Measurements from ENCODE around the gene FAM9A.
"Not testable (repeated sequence)": the region's sequence is repeated elsewhere in the genome, so short reads cannot be mapped to it uniquely, and the experiment has no call there.

Gene FAM9A

GRCh38 chrX:8799281-8799680 lies 1.9 kb downstream of the FAM9A start:
- not testable (repeated sequence) for H3K9ac ChIP-seq (ENCODE audit: low read length); H3K27ac ChIP-seq (ENCODE audit: low read depth, low read length); H3K27me3 ChIP-seq (ENCODE audit: control insufficient read depth, insufficient read depth, low read length); H3K4me1 ChIP-seq (ENCODE audit: control insufficient read depth, insufficient read depth, low read length); H3K4me3 ChIP-seq (ENCODE audit: low read length); H3K36me3 ChIP-seq (ENCODE audit: control insufficient read depth, insufficient read depth, low read length)

GRCh38 chrX:8798702-8799101 lies 2.5 kb downstream of the FAM9A start:
- not testable (repeated sequence) for H3K4me3 ChIP-seq (ENCODE audit: low read length); H3K27ac ChIP-seq (ENCODE audit: low read depth, low read length); H3K9ac ChIP-seq (ENCODE audit: low read length); H3K4me1 ChIP-seq (ENCODE audit: control insufficient read depth, insufficient read depth, low read length); H3K27me3 ChIP-seq (ENCODE audit: control insufficient read depth, insufficient read depth, low read length); H3K36me3 ChIP-seq (ENCODE audit: control insufficient read depth, insufficient read depth, low read length)

- not testable (repeated sequence) for H3K4me1 ChIP-seq (ENCODE audit: control insufficient read depth, insufficient read depth, low read length); H3K4me3 ChIP-seq (ENCODE audit: low read length); H3K36me3 ChIP-seq (ENCODE audit: control insufficient read depth, insufficient read depth, low read length)
Observed at GRCh38 chrX:8787119-8787518, 14.1 kb downstream of the FAM9A start.

GRCh38 chrX:8784162-8784561 lies 17.0 kb downstream of the FAM9A start:
- H3K4me1 ChIP-seq (ENCODE audit: control insufficient read depth, insufficient read depth, low read length) = no peaks in the 10 kb centered on the region
- H3K36me3 ChIP-seq (ENCODE audit: control insufficient read depth, insufficient read depth, low read length) = no peaks in the 10 kb centered on the region
- H3K27ac ChIP-seq (ENCODE audit: low read depth, low read length) = no peak overlapping the region
- H3K4me3 ChIP-seq (ENCODE audit: low read length) = no peak overlapping the region
- no peak overlapping the region for H3K9ac ChIP-seq (ENCODE audit: low read length)
- H3K27me3 ChIP-seq (ENCODE audit: control insufficient read depth, insufficient read depth, low read length) = no peaks in the 10 kb centered on the region

More at GRCh38 chrX:8787119-8787518, 14.1 kb downstream of the FAM9A start:
- not testable (repeated sequence) for H3K27me3 ChIP-seq (ENCODE audit: control insufficient read depth, insufficient read depth, low read length); H3K27ac ChIP-seq (ENCODE audit: low read depth, low read length); H3K9ac ChIP-seq (ENCODE audit: low read length)

- no peak overlapping the region for H3K9ac ChIP-seq (ENCODE audit: low read length)
- H3K36me3 ChIP-seq (ENCODE audit: control insufficient read depth, insufficient read depth, low read length) = no peaks in the 10 kb centered on the region
- no peak overlapping the region for H3K27ac ChIP-seq (ENCODE audit: low read depth, low read length)
- H3K4me1 ChIP-seq (ENCODE audit: control insufficient read depth, insufficient read depth, low read length) = no peaks in the 10 kb centered on the region
- no peaks in the 10 kb centered on the region for H3K27me3 ChIP-seq (ENCODE audit: control insufficient read depth, insufficient read depth, low read length)
- H3K4me3 ChIP-seq (ENCODE audit: low read length) = no peak overlapping the region
Observed at GRCh38 chrX:8783714-8784098, 17.5 kb downstream of the FAM9A start.

- Histone ChIP-seq H3K4me3 (ENCODE audit: low read length) (no peak overlapping the region), H3K36me3 (ENCODE audit: control insufficient read depth, insufficient read depth, low read length) (no peaks in the 10 kb centered on the region), H3K4me1 (ENCODE audit: control insufficient read depth, insufficient read depth, low read length) (no peaks in the 10 kb centered on the region), H3K27me3 (ENCODE audit: control insufficient read depth, insufficient read depth, low read length) (no peaks in the 10 kb centered on the region), H3K9ac (ENCODE audit: low read length) (no peak overlapping the region), H3K27ac (ENCODE audit: low read depth, low read length) (no peak overlapping the region)
Observed at GRCh38 chrX:8783097-8783713, 18.0 kb downstream of the FAM9A start.

GRCh38 chrX:8782595-8782994 lies 18.6 kb downstream of the FAM9A start:
- no peak overlapping the region for H3K4me3 ChIP-seq (ENCODE audit: low read length)
- H3K9ac ChIP-seq (ENCODE audit: low read length) = no peak overlapping the region
- no peaks in the 10 kb centered on the region for H3K4me1 ChIP-seq (ENCODE audit: control insufficient read depth, insufficient read depth, low read length)
- no peak overlapping the region for H3K27ac ChIP-seq (ENCODE audit: low read depth, low read length)
- H3K27me3 ChIP-seq (ENCODE audit: control insufficient read depth, insufficient read depth, low read length) = no peaks in the 10 kb centered on the region
- no peaks in the 10 kb centered on the region for H3K36me3 ChIP-seq (ENCODE audit: control insufficient read depth, insufficient read depth, low read length)

- H3K9ac ChIP-seq (ENCODE audit: low read length); H3K4me3 ChIP-seq (ENCODE audit: low read length): not testable (repeated sequence)
Observed at GRCh38 chrX:8781921-8782320, 19.3 kb downstream of the FAM9A start.

GRCh38 chrX:8773117-8773516 lies 28.1 kb downstream of the FAM9A start:
- Histone ChIP-seq H3K9ac (ENCODE audit: low read length) (no peak overlapping the region), H3K36me3 (ENCODE audit: control insufficient read depth, insufficient read depth, low read length) (no peaks in the 10 kb centered on the region), H3K27me3 (ENCODE audit: control insufficient read depth, insufficient read depth, low read length) (no peaks in the 10 kb centered on the region), H3K4me3 (ENCODE audit: low read length) (no peak overlapping the region), H3K4me1 (ENCODE audit: control insufficient read depth, insufficient read depth, low read length) (no peaks in the 10 kb centered on the region), H3K27ac (ENCODE audit: low read depth, low read length) (no peak overlapping the region)

More at GRCh38 chrX:8781921-8782320, 19.3 kb downstream of the FAM9A start:
- not testable (repeated sequence) for H3K27me3 ChIP-seq (ENCODE audit: control insufficient read depth, insufficient read depth, low read length); H3K36me3 ChIP-seq (ENCODE audit: control insufficient read depth, insufficient read depth, low read length); H3K4me1 ChIP-seq (ENCODE audit: control insufficient read depth, insufficient read depth, low read length); H3K27ac ChIP-seq (ENCODE audit: low read depth, low read length)

- no peak overlapping the region for H3K27ac ChIP-seq (ENCODE audit: low read depth, low read length)
- H3K4me3 ChIP-seq (ENCODE audit: low read length) = no peak overlapping the region
- H3K27me3 ChIP-seq (ENCODE audit: control insufficient read depth, insufficient read depth, low read length) = no peaks in the 10 kb centered on the region
- no peaks in the 10 kb centered on the region for H3K36me3 ChIP-seq (ENCODE audit: control insufficient read depth, insufficient read depth, low read length)
- no peaks in the 10 kb centered on the region for H3K4me1 ChIP-seq (ENCODE audit: control insufficient read depth, insufficient read depth, low read length)
- H3K9ac ChIP-seq (ENCODE audit: low read length) = no peak overlapping the region
Observed at GRCh38 chrX:8760021-8760420, 41.2 kb downstream of the FAM9A start.

- not testable (repeated sequence) for H3K36me3 ChIP-seq (ENCODE audit: control insufficient read depth, insufficient read depth, low read length)
Observed at GRCh38 chrX:8758706-8759105, 42.5 kb downstream of the FAM9A start.

GRCh38 chrX:8757609-8758389 lies 43.4 kb downstream of the FAM9A start:
- H3K4me3 ChIP-seq (ENCODE audit: low read length); H3K36me3 ChIP-seq (ENCODE audit: control insufficient read depth, insufficient read depth, low read length); H3K4me1 ChIP-seq (ENCODE audit: control insufficient read depth, insufficient read depth, low read length); H3K27ac ChIP-seq (ENCODE audit: low read depth, low read length); H3K27me3 ChIP-seq (ENCODE audit: control insufficient read depth, insufficient read depth, low read length); H3K9ac ChIP-seq (ENCODE audit: low read length): not testable (repeated sequence)

More at GRCh38 chrX:8758706-8759105, 42.5 kb downstream of the FAM9A start:
- H3K4me3 ChIP-seq (ENCODE audit: low read length); H3K27me3 ChIP-seq (ENCODE audit: control insufficient read depth, insufficient read depth, low read length); H3K27ac ChIP-seq (ENCODE audit: low read depth, low read length); H3K9ac ChIP-seq (ENCODE audit: low read length); H3K4me1 ChIP-seq (ENCODE audit: control insufficient read depth, insufficient read depth, low read length): not testable (repeated sequence)

GRCh38 chrX:8755813-8756212 lies 45.4 kb downstream of the FAM9A start:
- Histone ChIP-seq H3K4me3 (ENCODE audit: low read length) (no peak overlapping the region), H3K9ac (ENCODE audit: low read length) (no peak overlapping the region), H3K4me1 (ENCODE audit: control insufficient read depth, insufficient read depth, low read length) (no peaks in the 10 kb centered on the region), H3K27ac (ENCODE audit: low read depth, low read length) (no peak overlapping the region), H3K36me3 (ENCODE audit: control insufficient read depth, insufficient read depth, low read length) (no peaks in the 10 kb centered on the region), H3K27me3 (ENCODE audit: control insufficient read depth, insufficient read depth, low read length) (no peaks in the 10 kb centered on the region)

Data from rectal smooth muscle tissue (tissue), 1 donor.